Breast epithelium (tissue), 4 donors: Measurements from ENCODE around the gene EPRS1. TPM values are rescaled to one million over a fixed set of nuclear protein-coding genes. Genes with fewer than 3 reads are reported as not detected.
"Not testable (repeated sequence)": the region's sequence is repeated elsewhere in the genome, so short reads cannot be mapped to it uniquely, and the experiment has no call there.

Experiments
- DNase-seq, 2 donors: peaks; one replicate each; pipeline ENCODE4 v3.0.0-alpha.2; 2019; ENCODE audit warnings: low spot score in 2 of 2
- H3K27ac ChIP-seq, 2 donors: fragments of 200-600 bp; sonication (generic) in 1 of 2; one replicate each; pipeline ENCODE4 v1.5.1; 2016 to 2019; ENCODE audit warnings: mild to moderate bottlenecking in 1 of 2
- H3K27me3 ChIP-seq, 2 donors: fragments of 200-600 bp; sonication (generic) in 1 of 2; one replicate each; pipeline versions ENCODE4 v1.5.1 to v1.6.0; 2017 to 2019; ENCODE audit warnings: control low read depth in 1 of 2, mild to moderate bottlenecking in 1 of 2
- H3K36me3 ChIP-seq: fragments of 200-600 bp; one replicate; pipeline ENCODE4 v1.5.1; 2019
- H3K4me1 ChIP-seq, 2 donors: fragments of 200-600 bp; sonication (generic); one replicate each; pipeline ENCODE4 v1.5.1; 2016 to 2019; ENCODE audit warnings: control low read depth in 1 of 2
- H3K4me3 ChIP-seq, 3 donors: fragments of 200-600 bp; sonication (generic); 1 replicate in 2 of 3; 2 replicates in 1 of 3; pipeline ENCODE4 v1.5.1; 2016 to 2019; ENCODE audit warnings: mild to moderate bottlenecking in 3 of 3, moderate library complexity in 2 of 3
- H3K9me3 ChIP-seq, 2 donors: fragments of 200-600 bp; sonication (generic) in 1 of 2; one replicate each; pipeline ENCODE4 v1.5.1; 2016 to 2019; ENCODE audit warnings: control low read depth in 1 of 2
- CTCF ChIP-seq, 3 donors: fragments of 450-650 bp; IDR thresholded peaks; one replicate each; pipeline ENCODE4 v1.5.1; 2016 to 2017; ENCODE audit warnings: antibody characterized with exemption in 3 of 3, mild to moderate bottlenecking in 3 of 3, moderate library complexity in 3 of 3
- POLR2A ChIP-seq: fragments of 450-650 bp; IDR thresholded peaks from one replicate; pipeline ENCODE4 v1.6.1; 2016; ENCODE audit warnings: antibody characterized with exemption, mild to moderate bottlenecking, moderate library complexity
- POLR2AphosphoS5 ChIP-seq, 3 donors: sonication (generic); formaldehyde crosslinking; IDR thresholded peaks; one replicate each; pipeline ENCODE4 v1.6.1; 2017; ENCODE audit warnings: antibody characterized with exemption in 3 of 3
- intact Hi-C: fragments of 100-400 bp; cut with DNase I; formaldehyde crosslinking; loops from one replicate; pipeline ENCODE4 v1.15.1; 2023; ENCODE audit warnings: low total_unique reads
- total RNA-seq, 3 donors: library from RNA; depleted of rRNA; stranded (reverse); fragments of >200 nt; gene quantifications; one replicate each; pipeline ENCODE4 v1.1.0, GENCODE V29; 2016

The EPRS1 gene
- total RNA-seq, 3 donors from 2014 or later: 41.3 to 64.8 (median 47.5) TPM

- Histone ChIP-seq H3K4me1 (peaks cover 0 to 3% of the 10 kb centered on the region in 2 donors), H3K4me3 (peak within 1 kb of the TSS; percentile 51 to 72 (median 51)), H3K36me3 (no peaks in the 10 kb centered on the region), H3K27me3 (no peaks in the 10 kb centered on the region), H3K9me3 (no peaks in the 10 kb centered on the region), H3K27ac (peak within 1 kb of the TSS; percentile 30 to 53)
- DNase-seq: peak; percentile 91
- no peak for TF ChIP-seq POLR2A
- TF ChIP-seq POLR2AphosphoS5 (IDR thresholded peaks at IDR 0.05): peak in 1 of 3 donors; percentile 52
- intact Hi-C loops: no loop called here
Measured at GRCh38 chr1:220089650-220090556, 43.6 kb upstream of the EPRS1 start, which contains the start of gene BPNT1. Gene BPNT1 (minus strand): TSS chr1:220089788. CDS start chr1:220079846, 9,942 bp downstream.

- H3K9me3 ChIP-seq, H3K36me3 ChIP-seq, DNase-seq, H3K4me3 ChIP-seq, H3K4me1 ChIP-seq, intact Hi-C loops, H3K27ac ChIP-seq, H3K27me3 ChIP-seq: not testable (repeated sequence)
Measured at GRCh38 chr1:220086261-220086686, 40.0 kb upstream of the EPRS1 start.

GRCh38 chr1:220084460-220084859 lies 38.2 kb upstream of the EPRS1 start:
- Histone ChIP-seq H3K36me3 (no peaks in the 10 kb centered on the region), H3K4me1 (no peaks in the 10 kb centered on the region), H3K27ac (no peak overlapping the region), H3K4me3 (no peak overlapping the region), H3K9me3 (no peaks in the 10 kb centered on the region), H3K27me3 (no peaks in the 10 kb centered on the region)
- TF ChIP-seq POLR2AphosphoS5 (IDR thresholded peaks at IDR 0.05) (no peak), POLR2A (no peak)
- DNase-seq: no peak
- intact Hi-C loops: no loop called here

GRCh38 chr1:220077887-220078286 lies 31.6 kb upstream of the EPRS1 start:
- H3K36me3 ChIP-seq: no peaks in the 10 kb centered on the region
- no peaks in the 10 kb centered on the region for H3K27me3 ChIP-seq
- no peaks in the 10 kb centered on the region for H3K4me1 ChIP-seq
- no peak for TF ChIP-seq POLR2AphosphoS5 (IDR thresholded peaks at IDR 0.05)
- TF ChIP-seq CTCF (IDR thresholded peaks at IDR 0.05): no peak
- no peak for TF ChIP-seq POLR2A
- no peak overlapping the region for H3K27ac ChIP-seq
- no peak for DNase-seq
- no peak overlapping the region for H3K4me3 ChIP-seq
- intact Hi-C loops: loop anchor here (5.0 kb wide), 1 partner anchor 41 kb away; no protein-coding TSS in a partner anchor
- H3K9me3 ChIP-seq: no peaks in the 10 kb centered on the region

- Histone ChIP-seq H3K4me1 (no peaks in the 10 kb centered on the region), H3K36me3 (no peaks in the 10 kb centered on the region), H3K27me3 (no peaks in the 10 kb centered on the region), H3K9me3 (no peaks in the 10 kb centered on the region), H3K4me3 (no peak overlapping the region), H3K27ac (no peak overlapping the region)
- no peak for DNase-seq
- TF ChIP-seq POLR2AphosphoS5 (IDR thresholded peaks at IDR 0.05) (no peak), POLR2A (no peak), CTCF (IDR thresholded peaks at IDR 0.05) (no peak)
- intact Hi-C loops: loop anchor here (5.0 kb wide), 1 partner anchor 40 kb away; no protein-coding TSS in a partner anchor
Measured at GRCh38 chr1:220076861-220077762, 30.8 kb upstream of the EPRS1 start.
